ENCODE measurements around the gene CFLAR.

CFLAR gene

DNA sequence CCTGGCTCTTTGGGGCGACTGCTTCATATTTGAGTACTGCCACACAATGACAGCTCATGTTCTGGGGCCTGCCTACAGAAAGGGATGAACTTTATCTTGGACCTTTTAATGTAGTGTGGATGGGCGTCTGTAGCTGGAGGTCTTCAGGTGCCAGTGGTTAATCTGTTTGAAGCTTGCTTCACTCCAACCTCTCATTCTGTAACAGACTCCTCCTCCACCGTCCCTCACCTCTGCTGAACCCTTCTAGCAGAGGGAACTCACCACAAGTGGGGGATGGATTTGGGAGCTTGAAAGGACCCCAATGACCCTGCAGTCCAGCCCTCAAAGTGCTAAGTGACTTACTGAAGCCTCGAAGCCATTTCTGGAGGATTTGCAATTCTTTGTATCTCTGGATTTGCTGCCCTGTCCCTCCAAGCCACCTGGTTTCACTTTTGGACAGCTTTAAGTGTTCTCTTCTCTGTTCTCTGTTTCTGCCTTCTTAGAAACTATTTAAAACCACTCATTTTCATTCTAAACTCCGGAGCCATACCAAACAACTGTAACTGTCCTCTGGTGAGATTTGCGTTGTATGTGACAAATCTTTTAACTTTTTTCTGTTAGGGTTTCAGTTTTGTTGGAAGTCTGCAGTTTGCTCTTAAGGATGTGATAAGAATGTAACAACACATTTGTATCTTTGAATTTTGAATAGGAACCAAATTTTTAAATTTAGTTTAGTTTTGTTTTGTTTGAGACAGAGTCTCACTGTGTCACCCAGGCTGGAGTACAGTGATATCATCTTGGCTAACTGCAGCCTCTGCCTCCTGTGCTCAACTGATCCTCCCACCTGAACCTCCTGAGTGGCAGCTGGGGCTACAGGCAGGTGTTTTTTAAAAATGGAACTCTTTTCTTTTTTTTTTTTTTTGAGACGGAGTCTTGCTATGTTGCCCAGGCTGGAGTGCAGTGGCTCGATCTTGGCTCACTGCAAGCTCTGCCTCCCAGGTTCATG is 107.4 kb downstream of the CFLAR start:
- DNase-seq: no peak
